Thyroid gland (tissue), 4 donors: ENCODE results near the gene HAGHL. TPM values are rescaled to one million over a fixed set of nuclear protein-coding genes. Genes with fewer than 3 reads are reported as not detected.

Experiments
- DNase-seq, 2 donors: peaks; one replicate each; pipeline ENCODE4 v3.0.0-alpha.2; 2019
- H3K27ac ChIP-seq, 3 donors: fragments of 200-600 bp; sonication (generic); 1 replicate in 2 of 3; 2 replicates in 1 of 3; pipeline ENCODE4 v1.5.1; 2016 to 2019; ENCODE audit warnings: mild to moderate bottlenecking in 1 of 3, moderate library complexity in 1 of 3
- H3K27me3 ChIP-seq: fragments of 200-600 bp; sonication (generic); one replicate; pipeline ENCODE4 v1.5.1; 2019
- H3K36me3 ChIP-seq, 2 donors: fragments of 200-600 bp; sonication (generic); one replicate each; pipeline ENCODE4 v1.5.1; 2016 to 2019
- H3K4me1 ChIP-seq, 2 donors: fragments of 200-600 bp; sonication (generic); one replicate each; pipeline ENCODE4 v1.5.1; 2017 to 2019
- H3K4me3 ChIP-seq, 3 donors: fragments of 200-600 bp; sonication (generic); replicated peaks in 1 of 3; 1 replicate in 2 of 3; 2 replicates in 1 of 3; pipeline ENCODE4 v1.5.1; 2016; ENCODE audit warnings: mild to moderate bottlenecking in 1 of 3
- H3K9me3 ChIP-seq: fragments of 200-600 bp; sonication (generic); one replicate; pipeline ENCODE4 v1.5.1; 2017
- CTCF ChIP-seq, 6 experiments: fragments of 200-600 bp in 3 of 6; fragments of 450-650 bp in 3 of 6; sonication (generic) in 3 of 6; IDR thresholded peaks; one replicate each; pipeline ENCODE4 v1.5.1; 2016 to 2019; ENCODE audit warnings: antibody characterized with exemption in 6 of 6, mild to moderate bottlenecking in 2 of 6, inconsistent platforms in 1 of 6, moderate library complexity in 1 of 6
- POLR2A ChIP-seq, 2 donors: fragments of 450-650 bp; IDR thresholded peaks; one replicate each; pipeline ENCODE4 v1.6.1; 2017; ENCODE audit warnings: antibody characterized with exemption in 2 of 2, mild to moderate bottlenecking in 2 of 2, moderate library complexity in 1 of 2
- WGBS, 2 donors: methylation state at CpG; one replicate each; pipeline ENCODE4 v1.1.5; 2017; 5-methylcytosine and 5-hydroxymethylcytosine counted together
- intact Hi-C: fragments of 100-400 bp; cut with DNase I; formaldehyde crosslinking; loops from one replicate; pipeline ENCODE4 v1.15.1; 2023
- total RNA-seq, 4 donors: library from RNA; depleted of rRNA; stranded (reverse); fragments of >200 nt; gene quantifications; one replicate each; pipeline ENCODE4 v1.2.3, GENCODE V29; 2016

Gene HAGHL
- total RNA-seq, 4 donors from 2014 or later: 3.8 to 8.7 (median 5.1) TPM; not detected in 1

GRCh38 chr16:723695-724094, 3.2 kb upstream of the HAGHL start:
- intact Hi-C loops: no loop called here
- TF ChIP-seq CTCF (IDR thresholded peaks at IDR 0.05) (no peak), POLR2A (IDR thresholded peaks at IDR 0.05) (no peak)
- Histone ChIP-seq H3K27me3 (no peaks in the 10 kb centered on the region), H3K36me3 (no peaks in the 10 kb centered on the region), H3K4me1 (peaks cover 33 to 49% of the 10 kb centered on the region in 2 donors), H3K27ac (no peak overlapping the region), H3K4me3 (no peak overlapping the region), H3K9me3 (no peaks in the 10 kb centered on the region)
- WGBS, 2 donors: 90 to 94% methylated on average over 2 to 6 of the region's 9 CpGs
- DNase-seq: no peak

GRCh38 chr16:724188-725040, 2.5 kb upstream of the HAGHL start:
- H3K27me3 ChIP-seq: no peaks in the 10 kb centered on the region
- H3K27ac ChIP-seq: no peak overlapping the region
- no peaks in the 10 kb centered on the region for H3K36me3 ChIP-seq
- H3K9me3 ChIP-seq: no peaks in the 10 kb centered on the region
- intact Hi-C loops: no loop called here
- TF ChIP-seq CTCF (IDR thresholded peaks at IDR 0.05) (no peak), POLR2A (IDR thresholded peaks at IDR 0.05) (no peak)
- WGBS, 2 donors: 76 to 77% methylated on average over 12 to 15 of the region's 29 CpGs
- peaks cover 37 to 45% of the 10 kb centered on the region in 2 donors for H3K4me1 ChIP-seq
- H3K4me3 ChIP-seq: no peak overlapping the region
- no peak for DNase-seq

- no peaks in the 10 kb centered on the region for H3K27me3 ChIP-seq
- no peaks in the 10 kb centered on the region for H3K9me3 ChIP-seq
- no peak for TF ChIP-seq CTCF (IDR thresholded peaks at IDR 0.05)
- no peak for TF ChIP-seq POLR2A (IDR thresholded peaks at IDR 0.05)
- H3K36me3 ChIP-seq: no peaks in the 10 kb centered on the region
- peaks cover 34 to 41% of the 10 kb centered on the region in 2 donors for H3K4me1 ChIP-seq
- no peak overlapping the region for H3K4me3 ChIP-seq
- WGBS, 2 donors: 68% methylated on average over 5 of the region's 7 CpGs; no CpG with 5 or more reads in 1 of the 2 donors
- DNase-seq: no peak
- no peak overlapping the region for H3K27ac ChIP-seq
- intact Hi-C loops: no loop called here
Measured at GRCh38 chr16:725041-725376, 1.9 kb upstream of the HAGHL start.

GRCh38 chr16:725463-726187, 1.3 kb upstream of the HAGHL start:
- intact Hi-C loops: no loop called here

More at GRCh38 chr16:725463-726187, 1.3 kb upstream of the HAGHL start:
- no peak overlapping the region for H3K27ac ChIP-seq
- H3K9me3 ChIP-seq: no peaks in the 10 kb centered on the region
- peaks cover 29 to 36% of the 10 kb centered on the region in 2 donors for H3K4me1 ChIP-seq
- no peaks in the 10 kb centered on the region for H3K27me3 ChIP-seq
- DNase-seq: no peak
- WGBS, 2 donors: 54 to 63% methylated on average over 4 to 5 of the region's 23 CpGs
- no peak overlapping the region for H3K4me3 ChIP-seq
- no peaks in the 10 kb centered on the region for H3K36me3 ChIP-seq
- TF ChIP-seq CTCF (IDR thresholded peaks at IDR 0.05) (no peak), POLR2A (IDR thresholded peaks at IDR 0.05) (no peak)
